HEK293 (cell line): ENCODE data around the gene RALGAPA1.

Experiments
- CTCF ChIA-PET: fragments of 350-600 bp; formaldehyde crosslinking; extraction: SDS; loops from one replicate; lab custom pipeline; 2021; ENCODE audit warnings: antibody characterized with exemption; lab: Yijun Ruan, JAX
- POLR2A ChIA-PET: fragments of 300-600 bp; formaldehyde crosslinking; extraction: SDS; loops from one replicate; lab custom pipeline; 2020; ENCODE audit warnings: antibody characterized with exemption, inconsistent platforms; lab: Yijun Ruan, JAX
- H3K27ac ChIP-seq: fragments of 200-500 bp; sonication (Bioruptor generic); 2 replicates; pipeline ENCODE4 v1.5.1; 2014; ENCODE audit warnings: low read depth, low read length, control low read depth, inconsistent platforms; ENCODE audit errors: extremely low read depth
- H3K36me3 ChIP-seq, 2 experiments: fragments of 200-500 bp in 1 of 2; sonication (Bioruptor generic) in 1 of 2; 1 replicate in 1 of 2; 2 replicates in 1 of 2; pipeline ENCODE4 v1.5.1; 2014 to 2017; ENCODE audit warnings: inconsistent platforms in 2 of 2, low read length in 2 of 2; ENCODE audit not compliant: control insufficient read depth in 2 of 2, insufficient read depth in 1 of 2
- H3K4me1 ChIP-seq: fragments of 200-500 bp; sonication (Bioruptor generic); 2 replicates; pipeline ENCODE4 v1.5.1; 2014; ENCODE audit warnings: mild to moderate bottlenecking, low read length, inconsistent platforms; ENCODE audit not compliant: control insufficient read depth, insufficient read depth
- H3K4me3 ChIP-seq: 2 replicates; pipeline ENCODE4 v1.5.1; 2011; ENCODE audit warnings: low read depth, mild to moderate bottlenecking, control low read depth, low read length, moderate library complexity
- H3K9me3 ChIP-seq: fragments of 200-500 bp; sonication (Bioruptor generic); 2 replicates; pipeline ENCODE4 v1.5.1; 2014; ENCODE audit warnings: low read depth, low read length, inconsistent platforms; ENCODE audit not compliant: control insufficient read depth, insufficient read depth
- GLI4 ChIP-seq: fragments of 450-650 bp; formaldehyde crosslinking; IDR thresholded peaks from 2 replicates; pipeline ENCODE4 v1.5.1; 2016; ENCODE audit warnings: missing biosample characterization, missing genetic modification characterization
- GLIS2 ChIP-seq: fragments of 450-650 bp; formaldehyde crosslinking; IDR thresholded peaks from 2 replicates; pipeline ENCODE4 v1.5.1; 2016; ENCODE audit warnings: missing biosample characterization, missing genetic modification characterization
- HIC1 ChIP-seq: fragments of 450-650 bp; formaldehyde crosslinking; IDR thresholded peaks from 2 replicates; pipeline ENCODE4 v1.5.1; 2016; ENCODE audit warnings: missing biosample characterization, missing genetic modification characterization
- HOXA7 ChIP-seq: sonication (generic); formaldehyde crosslinking; IDR thresholded peaks from 2 replicates; pipeline ENCODE4 v1.8.1; 2022; ENCODE audit warnings: missing genetic modification reagents, borderline replicate concordance
- KLF1 ChIP-seq: fragments of 450-650 bp; formaldehyde crosslinking; IDR thresholded peaks from 2 replicates; pipeline ENCODE4 v1.5.1; 2016; ENCODE audit warnings: missing biosample characterization, missing genetic modification characterization
- KLF9 ChIP-seq: fragments of 450-650 bp; formaldehyde crosslinking; IDR thresholded peaks from 2 replicates; pipeline ENCODE4 v1.5.1; 2016; ENCODE audit warnings: missing biosample characterization, missing genetic modification characterization, low read depth
- PRDM6 ChIP-seq: fragments of 450-650 bp; formaldehyde crosslinking; IDR thresholded peaks from 2 replicates; pipeline ENCODE4 v1.5.1; 2017; ENCODE audit warnings: missing biosample characterization, missing genetic modification characterization
- ZBTB21 ChIP-seq: fragments of 450-650 bp; formaldehyde crosslinking; IDR thresholded peaks from 2 replicates; pipeline ENCODE4 v1.5.1; 2017; ENCODE audit warnings: missing biosample characterization, missing genetic modification characterization
- ZBTB48 ChIP-seq: fragments of 450-650 bp; formaldehyde crosslinking; IDR thresholded peaks from 2 replicates; pipeline ENCODE4 v1.5.1; 2016; ENCODE audit warnings: missing biosample characterization, missing genetic modification characterization
- ZEB2 ChIP-seq: fragments of 450-650 bp; formaldehyde crosslinking; IDR thresholded peaks from 2 replicates; pipeline ENCODE4 v1.5.1; 2016; ENCODE audit warnings: missing biosample characterization, missing genetic modification characterization
- ZNF184 ChIP-seq: fragments of 450-650 bp; IDR thresholded peaks from 2 replicates; pipeline ENCODE4 v1.5.1; 2018; ENCODE audit warnings: missing biosample characterization, mild to moderate bottlenecking, missing genetic modification characterization
- ZNF26 ChIP-seq: fragments of 450-650 bp; formaldehyde crosslinking; IDR thresholded peaks from 2 replicates; pipeline ENCODE4 v1.5.1; 2016; ENCODE audit warnings: missing biosample characterization, missing genetic modification characterization
- ZNF302 ChIP-seq: fragments of 450-650 bp; formaldehyde crosslinking; IDR thresholded peaks from 2 replicates; pipeline ENCODE4 v1.5.1; 2016; ENCODE audit warnings: missing biosample characterization, missing genetic modification characterization, low read depth
- ZNF48 ChIP-seq: fragments of 450-650 bp; formaldehyde crosslinking; IDR thresholded peaks from 2 replicates; pipeline ENCODE4 v1.5.1; 2016; ENCODE audit warnings: missing biosample characterization, missing genetic modification characterization
- ZNF518A ChIP-seq: fragments of 450-650 bp; formaldehyde crosslinking; conservative IDR thresholded peaks from 2 replicates; pipeline ENCODE4 v1.5.1; 2016; ENCODE audit warnings: low read depth, missing biosample characterization, missing genetic modification characterization
- ZNF76 ChIP-seq: fragments of 450-650 bp; formaldehyde crosslinking; IDR thresholded peaks from 2 replicates; pipeline ENCODE4; 2016; ENCODE audit warnings: low read depth, missing biosample characterization, missing genetic modification characterization, borderline replicate concordance

The RALGAPA1 gene

GRCh38 chr14:35557221-35557747 is 251.8 kb downstream of the RALGAPA1 start (continued):
- no peak for TF ChIP-seq ZBTB48 (tag by site-specific recombination)
- no peak for TF ChIP-seq KLF1 (tag by site-specific recombination)
- TF ChIP-seq ZNF184 (tag by site-specific recombination): no peak
- TF ChIP-seq, all 188 proteins: peak for 0

GRCh38 chr14:35556548-35556947 is 252.5 kb downstream of the RALGAPA1 start:
- Histone ChIP-seq H3K27ac (no peak overlapping the region), H3K36me3 (no peaks in the 10 kb centered on the region), H3K4me3 (no peak overlapping the region), H3K9me3 (no peaks in the 10 kb centered on the region), H3K4me1 (no peaks in the 10 kb centered on the region)
- CTCF ChIA-PET: no interaction called here
- POLR2A ChIA-PET: no interaction called here
- no peak for TF ChIP-seq PRDM6 (tag by site-specific recombination)
- TF ChIP-seq ZNF48 (tag by site-specific recombination): no peak
- no peak for TF ChIP-seq HOXA7 (CRISPR knock-in tag)
- TF ChIP-seq GLI4 (tag by site-specific recombination): no peak
- TF ChIP-seq ZNF26 (tag by site-specific recombination): no peak
- no peak for TF ChIP-seq ZNF76 (tag by site-specific recombination)
- no peak for TF ChIP-seq ZNF302

- ChIA-PET CTCF (no interaction called here), POLR2A (no interaction called here)
- Histone ChIP-seq H3K9me3 (no peaks in the 10 kb centered on the region), H3K4me3 (no peak overlapping the region), H3K27ac (no peak overlapping the region), H3K4me1 (no peaks in the 10 kb centered on the region), H3K36me3 (no peaks in the 10 kb centered on the region)
- TF ChIP-seq ZBTB21 (tag by site-specific recombination): no peak
- TF ChIP-seq HIC1 (tag by site-specific recombination): no peak
- no peak for TF ChIP-seq KLF9 (tag by site-specific recombination)
- TF ChIP-seq ZEB2 (tag by site-specific recombination): no peak
- no peak for TF ChIP-seq GLIS2 (tag by site-specific recombination)
- no peak for TF ChIP-seq ZNF518A (tag by site-specific recombination)
Measured at GRCh38 chr14:35553808-35554207, 255.3 kb downstream of the RALGAPA1 start.
